A673 (cell line): Measurements from ENCODE around the gene PINLYP. TPM values are rescaled to one million over a fixed set of nuclear protein-coding genes. Genes with fewer than 3 reads are reported as not detected.
"Not testable (repeated sequence)": the region's sequence is repeated elsewhere in the genome, so short reads cannot be mapped to it uniquely, and the experiment has no call there.

Source experiments
- BruUV-seq: library from RNA; stranded (reverse); fragments of 400-500 nt; replicated peaks from 2 replicates; lab custom pipeline; 2021; lab: Mats Ljungman, UMichigan
- CTCF ChIA-PET: fragments of 300-600 bp; sonication (Branson Sonifier 250); formaldehyde crosslinking; loops from one replicate; lab custom pipeline; 2022; ENCODE audit warnings: antibody characterized with exemption; lab: Charles Lee
- POLR2A ChIA-PET: fragments of 300-600 bp; sonication (Branson Sonifier 250); formaldehyde crosslinking; loops from one replicate; lab custom pipeline; 2022; ENCODE audit warnings: antibody characterized with exemption; ENCODE audit not compliant: low non-redundant PET; lab: Charles Lee
- DNase-seq: peaks from one replicate; pipeline ENCODE4 v3.0.0-alpha.2; 2015; ENCODE audit warnings: low spot score
- H3K27ac ChIP-seq: fragments of 200-600 bp; sonication (generic); 2 replicates; pipeline ENCODE4 v1.5.1; 2016; ENCODE audit warnings: mixed run types, low read depth, mild to moderate bottlenecking, mixed read lengths, antibody characterized with exemption, low read length; ENCODE audit not compliant: poor library complexity, severe bottlenecking
- H3K27me3 ChIP-seq: fragments of 200-600 bp; sonication (generic); replicated peaks from 2 replicates; pipeline ENCODE4 v1.6.1; 2017; ENCODE audit warnings: mixed run types, low read depth, mild to moderate bottlenecking, mixed read lengths, antibody characterized with exemption, low read length; ENCODE audit not compliant: insufficient read depth, poor library complexity
- H3K36me3 ChIP-seq: fragments of 200-600 bp; sonication (generic); 2 replicates; pipeline ENCODE4 v1.6.1; 2016; ENCODE audit warnings: mixed run types, mild to moderate bottlenecking, mixed read lengths, antibody characterized with exemption, low read length; ENCODE audit not compliant: insufficient read depth, poor library complexity, severe bottlenecking
- H3K4me1 ChIP-seq: fragments of 200-600 bp; sonication (generic); 2 replicates; pipeline ENCODE4 v1.6.1; 2017; ENCODE audit warnings: mixed run types, mild to moderate bottlenecking, mixed read lengths, antibody characterized with exemption, low read length; ENCODE audit not compliant: insufficient read depth, poor library complexity, severe bottlenecking
- H3K4me3 ChIP-seq: fragments of 200-600 bp; sonication (generic); 2 replicates; pipeline ENCODE4 v1.5.1; 2016; ENCODE audit warnings: low read depth, mixed run types, mild to moderate bottlenecking, mixed read lengths, low read length; ENCODE audit not compliant: poor library complexity, severe bottlenecking
- H3K9me3 ChIP-seq: fragments of 200-600 bp; sonication (generic); 2 replicates; pipeline ENCODE4 v1.6.1; 2016; ENCODE audit warnings: mixed run types, low read depth, mild to moderate bottlenecking, mixed read lengths, antibody characterized with exemption, low read length; ENCODE audit not compliant: poor library complexity, severe bottlenecking
- EZH2 ChIP-seq: fragments of 200-600 bp; sonication (generic); IDR thresholded peaks from 2 replicates; pipeline ENCODE4 v1.6.1; 2017; ENCODE audit warnings: borderline replicate concordance, low read depth, mild to moderate bottlenecking, mixed read lengths, antibody characterized with exemption, low read length; ENCODE audit not compliant: poor library complexity, severe bottlenecking
- intact Hi-C: fragments of 100-400 bp; cut with micrococcal nuclease; formaldehyde crosslinking; loops from one replicate; pipeline ENCODE4 v1.10.0; 2022; ENCODE audit not compliant: unreplicated experiment
- total RNA-seq: library from RNA; stranded (reverse); gene quantifications from 2 replicates; pipeline ENCODE4 v1.2.3, GENCODE V29; 2021
- TF ChIP-seq, protein P1 (sequence below): fragments of 300-800, 200-600 bp; sonication (generic); conservative IDR thresholded peaks from 2 replicates; pipeline ENCODE4 v1.5.1; 2017; ENCODE audit warnings: low read depth, mild to moderate bottlenecking, antibody characterized with exemption, low read length, moderate library complexity, mixed read lengths

The PINLYP gene
- total RNA-seq, 1 experiment from 2014 or later = 14.3 TPM

DNA sequence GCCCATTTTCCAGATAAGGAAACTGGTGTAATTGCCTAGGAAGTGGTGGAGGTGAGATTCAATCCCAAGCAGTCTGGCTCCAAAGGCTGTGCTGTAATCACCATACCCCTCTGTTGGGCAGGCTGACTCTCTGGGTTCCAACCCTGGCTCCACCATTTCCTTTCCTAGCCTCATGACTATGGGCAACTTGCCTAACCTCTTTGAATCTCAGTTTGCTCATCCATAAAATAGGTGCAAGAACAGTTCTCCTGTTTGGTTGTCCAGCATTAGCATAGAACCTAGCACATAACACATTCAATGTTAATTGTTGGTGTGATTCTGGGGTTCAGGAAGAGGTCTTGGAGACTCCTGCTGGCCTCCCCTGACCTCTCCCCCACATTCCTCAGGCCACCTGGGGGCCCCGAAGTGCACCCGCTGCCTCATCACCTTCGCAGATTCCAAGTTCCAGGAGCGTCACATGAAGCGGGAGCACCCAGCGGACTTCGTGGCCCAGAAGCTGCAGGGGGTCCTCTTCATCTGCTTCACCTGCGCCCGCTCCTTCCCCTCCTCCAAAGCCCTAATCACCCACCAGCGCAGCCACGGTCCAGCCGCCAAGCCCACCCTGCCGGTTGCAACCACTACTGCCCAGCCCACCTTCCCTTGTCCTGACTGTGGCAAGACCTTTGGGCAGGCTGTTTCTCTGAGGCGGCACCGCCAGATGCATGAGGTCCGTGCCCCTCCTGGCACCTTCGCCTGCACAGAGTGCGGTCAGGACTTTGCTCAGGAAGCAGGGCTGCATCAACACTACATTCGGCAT, 23.0 kb downstream of the PINLYP start:
- TF ChIP-seq EZH2 = no peak
- TF ChIP-seq, protein P1, sequence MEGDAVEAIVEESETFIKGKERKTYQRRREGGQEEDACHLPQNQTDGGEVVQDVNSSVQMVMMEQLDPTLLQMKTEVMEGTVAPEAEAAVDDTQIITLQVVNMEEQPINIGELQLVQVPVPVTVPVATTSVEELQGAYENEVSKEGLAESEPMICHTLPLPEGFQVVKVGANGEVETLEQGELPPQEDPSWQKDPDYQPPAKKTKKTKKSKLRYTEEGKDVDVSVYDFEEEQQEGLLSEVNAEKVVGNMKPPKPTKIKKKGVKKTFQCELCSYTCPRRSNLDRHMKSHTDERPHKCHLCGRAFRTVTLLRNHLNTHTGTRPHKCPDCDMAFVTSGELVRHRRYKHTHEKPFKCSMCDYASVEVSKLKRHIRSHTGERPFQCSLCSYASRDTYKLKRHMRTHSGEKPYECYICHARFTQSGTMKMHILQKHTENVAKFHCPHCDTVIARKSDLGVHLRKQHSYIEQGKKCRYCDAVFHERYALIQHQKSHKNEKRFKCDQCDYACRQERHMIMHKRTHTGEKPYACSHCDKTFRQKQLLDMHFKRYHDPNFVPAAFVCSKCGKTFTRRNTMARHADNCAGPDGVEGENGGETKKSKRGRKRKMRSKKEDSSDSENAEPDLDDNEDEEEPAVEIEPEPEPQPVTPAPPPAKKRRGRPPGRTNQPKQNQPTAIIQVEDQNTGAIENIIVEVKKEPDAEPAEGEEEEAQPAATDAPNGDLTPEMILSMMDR = no peak
- Histone ChIP-seq H3K27ac (no peak overlapping the region), H3K4me1 (peaks cover 12% of the 10 kb centered on the region), H3K9me3 (no peaks in the 10 kb centered on the region), H3K27me3 (no peaks in the 10 kb centered on the region), H3K36me3 (peaks cover 24% of the 10 kb centered on the region), H3K4me3 (no peak overlapping the region)
- BruUV-seq = no TSS peak
- intact Hi-C loops = loop anchor here (5.0 kb wide), 1 partner anchor 151 kb away; no protein-coding TSS in a partner anchor
- no peak for DNase-seq
- CTCF ChIA-PET = no interaction called here
- POLR2A ChIA-PET = no interaction called here

GRCh38 chr19:43599635-43600295, 24.2 kb downstream of the PINLYP start:
- no peaks in the 10 kb centered on the region for H3K27me3 ChIP-seq
- peaks cover 7% of the 10 kb centered on the region for H3K4me1 ChIP-seq
- TSS peak; percentile 7 for BruUV-seq
- POLR2A ChIA-PET = no interaction called here
- no peak overlapping the region for H3K4me3 ChIP-seq
- intact Hi-C loops = loop anchor here (5.0 kb wide), 1 partner anchor 152 kb away; no protein-coding TSS in a partner anchor
- TF ChIP-seq EZH2 = no peak
- TF ChIP-seq, protein P1 = peak; percentile 35; the same call in 1 of the 2 replicates
- no peak for DNase-seq
- H3K27ac ChIP-seq = no peak overlapping the region
- peaks cover 21% of the 10 kb centered on the region for H3K36me3 ChIP-seq
- CTCF ChIA-PET = no interaction called here
- H3K9me3 ChIP-seq = no peaks in the 10 kb centered on the region

DNA sequence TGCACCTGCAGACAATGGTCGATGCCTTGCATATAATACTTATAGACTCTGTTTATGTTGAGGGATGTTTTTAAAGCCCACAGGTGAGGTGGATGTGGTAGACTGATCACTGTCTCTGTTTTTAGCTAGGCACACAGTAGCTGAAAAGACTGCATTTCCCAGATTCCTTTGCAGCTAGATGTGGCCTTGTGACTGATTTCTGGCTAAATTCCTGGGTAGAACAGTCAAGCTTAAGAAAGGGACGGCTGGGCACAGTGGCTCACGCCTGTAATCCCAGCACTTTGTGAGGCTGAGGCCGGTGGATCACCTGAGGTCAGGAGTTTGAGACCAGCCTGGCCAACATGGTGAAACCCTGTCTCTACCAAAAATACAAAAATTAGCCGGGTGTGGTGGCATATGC, 24.7 kb downstream of the PINLYP start:
- H3K4me3 ChIP-seq, H3K4me1 ChIP-seq, H3K27me3 ChIP-seq, POLR2A ChIA-PET, DNase-seq, intact Hi-C loops, H3K9me3 ChIP-seq, BruUV-seq, CTCF ChIA-PET, H3K27ac ChIP-seq: not testable (repeated sequence)
- H3K36me3 ChIP-seq = peaks cover 21% of the 10 kb centered on the region
